GM19395 (cell line): Measurements from ENCODE around the gene FBXL22.

Experiments used
- ATAC-seq: cut with Tn5 transposase; IDR thresholded peaks from one replicate; pipeline ENCODE4 v1.9.1; 2021; ENCODE audit warnings: mild to moderate bottlenecking, moderate library complexity; ENCODE audit not compliant: unreplicated experiment

FBXL22 gene

GRCh38 chr15:63597038-63597790 lies at the start of gene FBXL22:
FBXL22 (plus strand) TSS chr15:63597387; CDS start chr15:63597393, 6 bp downstream.
- no peak for ATAC-seq

DNA sequence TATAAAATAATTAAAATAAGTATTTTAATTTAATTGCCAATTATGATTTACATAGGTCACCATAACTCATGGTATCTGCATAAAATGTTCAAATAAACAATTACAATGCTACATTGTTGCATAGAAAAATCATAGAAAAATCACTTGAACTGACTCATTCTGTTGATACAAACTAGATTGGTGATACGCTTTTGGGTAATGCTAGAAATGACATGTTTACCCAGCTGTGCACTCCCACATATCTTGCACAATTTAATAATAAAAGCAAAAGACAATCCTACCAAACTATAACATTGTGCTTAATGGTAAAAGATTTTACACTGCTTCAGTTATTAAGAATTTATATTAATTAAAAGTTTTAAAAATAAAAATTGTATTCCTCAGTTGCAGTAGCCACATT lies 45.8 kb upstream of the FBXL22 start:
- no peak for ATAC-seq

DNA sequence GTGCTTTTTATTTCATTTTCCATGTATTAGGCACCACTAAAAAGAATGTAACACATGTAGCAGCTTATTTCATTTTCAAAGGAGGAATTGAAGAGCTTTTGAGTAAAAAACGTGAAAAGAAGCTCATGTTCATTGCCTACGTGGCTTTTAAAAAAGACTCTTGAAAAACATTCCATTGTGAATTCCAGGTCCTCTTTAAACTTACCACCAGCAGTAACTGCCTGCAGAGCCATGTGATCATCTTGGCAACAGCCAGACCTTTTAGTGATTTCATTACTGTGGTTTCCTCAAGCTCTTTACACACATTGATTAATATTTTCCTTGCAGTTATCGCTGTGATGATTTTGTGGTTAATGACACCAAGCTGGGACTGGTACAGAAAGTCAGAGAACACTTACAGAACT lies 43.8 kb upstream of the FBXL22 start:
- no peak for ATAC-seq

DNA sequence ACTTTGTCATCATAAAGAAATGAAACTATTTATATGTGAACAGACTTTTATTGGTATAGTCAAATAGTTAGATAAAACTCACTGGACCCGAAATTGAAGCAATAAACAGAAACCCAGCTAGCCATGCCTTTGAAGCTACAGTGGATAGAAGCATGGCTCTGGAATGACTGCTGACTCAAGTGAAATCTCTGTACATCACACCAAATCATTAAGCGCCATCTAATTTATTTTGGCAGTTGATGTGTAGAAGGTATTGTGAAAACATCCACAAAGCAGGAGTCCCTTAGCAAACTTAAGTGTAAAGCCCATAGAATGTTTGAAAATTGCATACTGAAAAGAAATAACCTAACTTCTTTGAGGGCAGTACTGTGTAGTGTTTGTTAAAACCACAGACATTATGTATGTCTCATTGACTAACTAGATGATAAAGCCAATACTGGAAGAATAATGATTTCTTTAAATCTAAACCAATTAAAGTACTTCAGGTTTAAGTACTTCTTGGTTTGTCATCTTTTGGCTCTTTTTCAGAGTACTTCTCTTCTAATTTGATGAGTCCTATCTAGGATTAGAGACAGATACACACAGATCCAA lies 42.8 kb upstream of the FBXL22 start:
- no peak for ATAC-seq

GRCh38 chr15:63555507-63555906 lies 41.7 kb upstream of the FBXL22 start:
- ATAC-seq = no peak

DNA sequence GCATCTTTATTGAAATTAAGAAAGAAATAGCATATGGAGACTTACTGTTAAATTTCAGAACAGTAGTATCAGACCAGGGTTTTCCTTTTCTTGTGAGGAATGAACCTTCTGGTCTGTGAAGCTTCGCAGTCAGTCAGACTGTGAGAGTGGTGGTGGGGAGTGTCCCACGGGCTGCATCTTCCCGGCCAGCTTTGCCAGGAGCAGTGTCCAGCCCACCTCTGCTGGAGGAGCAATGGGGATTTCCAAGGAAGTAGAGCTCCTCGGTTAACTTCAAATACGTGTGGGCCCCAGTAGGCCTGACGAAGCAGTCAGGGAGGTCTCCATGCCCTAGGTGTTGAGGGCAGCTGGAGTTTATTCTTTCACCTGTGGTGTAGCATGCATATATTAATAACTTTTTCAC lies 40.9 kb upstream of the FBXL22 start:
- ATAC-seq = no peak

DNA sequence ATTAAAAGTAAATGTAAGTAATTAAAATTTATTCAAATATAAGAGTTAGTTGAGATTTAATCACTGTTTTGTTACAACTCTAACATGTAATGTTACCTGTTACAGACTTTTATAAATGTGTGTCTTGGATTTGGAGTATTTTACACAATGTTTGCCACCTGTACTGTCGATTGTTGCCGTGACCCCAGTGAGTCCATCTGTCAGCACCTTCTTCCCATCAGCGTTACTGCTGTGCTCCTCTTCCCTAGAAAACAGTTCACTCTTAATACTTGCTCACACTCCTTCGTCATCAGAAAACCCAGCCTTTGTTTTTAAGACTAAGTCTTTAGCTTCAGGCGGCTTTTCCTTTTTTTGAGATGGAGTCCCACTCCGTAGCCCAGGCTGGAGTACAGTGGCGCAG lies 40.5 kb upstream of the FBXL22 start:
- no peak for ATAC-seq

DNA sequence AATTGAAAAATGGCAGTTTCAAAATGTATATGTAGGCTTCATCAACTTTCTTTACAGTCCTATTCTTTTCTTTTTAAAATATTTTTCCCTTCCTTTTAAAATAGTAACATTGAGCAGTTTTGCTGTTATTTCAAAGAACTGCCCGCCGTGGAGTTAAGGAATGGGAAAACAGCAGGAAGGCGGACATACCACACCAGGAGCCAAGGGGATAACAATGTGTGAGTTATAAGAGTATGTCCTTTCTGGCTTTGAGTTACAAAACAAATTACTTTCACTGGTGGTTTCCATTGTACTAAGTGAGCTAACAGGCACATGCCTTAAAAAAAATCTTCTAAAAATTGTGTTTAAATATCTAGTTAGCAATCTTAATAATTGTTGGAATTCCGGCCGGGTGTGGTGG lies 37.4 kb upstream of the FBXL22 start:
- ATAC-seq = no peak

DNA sequence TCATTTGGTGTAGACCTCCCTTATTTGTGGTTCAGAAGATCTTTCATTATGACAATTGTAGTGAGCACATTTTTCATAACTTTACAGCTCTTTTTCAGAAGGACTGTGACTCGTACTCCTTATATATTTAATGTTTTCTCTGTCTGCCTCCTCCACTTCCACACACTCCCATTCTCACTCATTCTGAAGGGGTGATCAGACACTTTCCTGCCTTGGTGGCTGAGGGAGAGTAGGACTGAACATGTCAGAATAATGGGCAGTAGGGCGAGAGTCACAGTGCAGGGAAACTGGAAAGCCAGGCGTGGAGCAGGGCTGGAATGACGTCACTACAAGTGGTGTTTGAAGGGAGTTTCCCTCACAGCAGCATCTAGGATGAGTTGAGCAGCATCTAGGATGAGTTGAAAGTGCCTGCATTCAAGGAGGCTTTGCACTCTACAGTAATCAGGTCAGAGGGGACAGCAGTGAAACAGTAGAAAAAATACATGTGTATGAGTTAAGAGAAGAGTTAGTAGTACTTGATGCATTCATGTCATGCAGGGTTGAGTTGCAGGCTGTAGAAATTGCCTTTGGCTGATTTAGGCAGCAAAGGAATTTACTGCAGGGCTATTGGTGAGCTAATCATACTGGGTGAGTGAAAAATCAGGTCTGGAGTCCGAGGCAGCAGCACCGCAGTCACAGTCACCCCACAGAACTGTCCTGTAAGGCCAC lies 36.3 kb upstream of the FBXL22 start:
- peak; percentile 47 for ATAC-seq

GRCh38 chr15:63564093-63564492 lies 33.1 kb upstream of the FBXL22 start:
- no peak for ATAC-seq

DNA sequence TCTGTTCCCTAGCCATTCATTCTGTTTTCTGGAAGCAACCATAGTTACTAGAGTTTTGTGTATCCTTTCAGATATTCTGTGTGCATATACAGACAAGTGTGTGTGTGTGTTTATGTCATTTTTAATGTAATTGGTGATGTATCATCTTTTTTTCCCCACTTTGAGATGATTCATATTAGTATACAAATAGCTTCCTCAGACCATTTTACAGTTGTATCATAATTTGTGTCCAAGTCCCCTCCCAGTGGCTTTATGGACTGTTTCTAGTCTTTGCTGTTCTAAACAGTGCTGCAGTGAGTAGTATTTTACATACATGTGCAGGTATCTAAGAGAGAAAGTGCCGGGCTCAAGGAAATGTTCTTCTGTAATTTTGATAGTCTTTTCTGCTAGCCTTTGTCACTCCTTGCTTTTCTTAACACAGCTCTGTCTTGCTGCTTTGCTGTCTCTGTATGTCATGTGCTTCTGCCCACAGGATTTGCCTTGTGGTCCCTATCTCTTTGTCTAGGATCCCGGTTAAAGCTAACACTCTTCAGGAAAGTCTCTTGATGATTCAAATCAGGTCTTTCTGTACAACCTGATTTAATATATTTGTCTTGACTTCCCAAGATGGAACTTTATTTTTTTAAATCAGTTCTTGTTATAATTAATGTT lies 31.5 kb upstream of the FBXL22 start:
- ATAC-seq = no peak

DNA sequence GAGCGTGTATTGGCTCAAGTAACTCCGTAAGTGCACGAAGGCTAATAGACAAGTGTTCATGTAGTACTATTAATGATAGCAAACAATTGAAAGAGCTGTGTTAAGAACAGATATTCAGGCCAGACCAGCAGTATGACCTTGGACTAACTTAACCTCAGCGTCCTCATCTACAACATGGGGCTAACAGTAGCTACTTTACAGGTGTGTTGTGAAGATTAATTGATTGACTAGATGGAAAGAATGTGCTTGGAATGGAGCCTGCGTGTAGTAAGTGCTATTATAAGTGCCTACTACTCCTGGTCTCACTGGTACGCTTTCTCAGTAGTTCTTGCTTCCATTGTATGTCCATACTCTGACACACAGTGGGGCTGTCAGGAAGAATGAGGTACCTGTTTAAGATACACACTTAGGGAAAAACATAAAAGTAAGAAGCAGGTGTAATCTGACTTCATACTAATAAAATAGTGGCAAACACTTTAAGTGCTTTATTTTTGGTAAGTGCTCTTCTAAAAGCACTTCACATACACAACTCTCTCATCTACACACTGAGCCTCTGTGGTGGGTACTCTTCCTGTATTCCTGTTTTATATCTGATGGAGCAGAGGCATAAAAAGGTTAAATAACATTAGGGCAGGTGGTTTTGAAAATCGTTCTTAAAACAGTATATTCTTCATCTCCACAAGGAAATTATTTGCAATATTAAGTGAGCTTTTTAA lies 24.3 kb upstream of the FBXL22 start:
- no peak for ATAC-seq

DNA sequence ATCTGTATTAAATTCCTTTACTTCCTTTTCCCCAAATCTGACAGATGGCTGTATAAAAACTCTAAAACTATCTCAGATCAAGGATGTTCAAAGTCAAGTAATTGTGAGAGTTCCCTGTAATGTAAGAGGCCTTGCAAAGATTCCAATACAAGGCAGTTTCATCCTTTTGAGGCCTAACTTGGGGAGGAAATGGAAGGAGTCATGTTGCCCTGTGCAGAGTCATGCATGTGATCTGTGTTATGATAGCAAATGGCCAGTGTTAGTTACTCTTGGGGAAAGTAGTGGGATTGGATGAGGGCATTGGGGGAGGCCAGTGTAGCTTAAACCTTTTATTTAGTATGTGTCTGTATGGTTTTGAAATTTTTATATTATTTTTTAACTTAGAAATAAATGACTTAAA lies 23.7 kb upstream of the FBXL22 start:
- ATAC-seq = no peak

GRCh38 chr15:63575312-63575711 lies 21.9 kb upstream of the FBXL22 start:
- ATAC-seq = no peak

DNA sequence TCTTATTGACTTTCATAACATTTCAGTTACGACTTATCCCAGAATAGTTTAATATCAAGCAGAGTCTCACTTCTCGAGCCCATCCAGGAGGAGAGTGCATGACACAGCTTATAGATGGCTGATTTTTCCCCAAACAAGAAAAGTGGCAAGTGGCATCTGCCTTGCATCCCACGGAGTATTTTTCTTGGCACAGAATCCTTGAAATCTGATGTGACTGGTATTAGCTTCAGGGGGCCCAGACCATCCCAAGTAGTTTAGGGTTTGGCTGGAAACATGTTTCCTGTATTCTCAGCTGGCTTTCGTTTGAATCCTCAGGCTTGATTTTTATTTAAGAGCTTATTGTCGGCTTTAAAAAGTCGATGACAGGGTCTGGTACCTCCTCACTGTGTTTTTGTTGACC lies 20.7 kb upstream of the FBXL22 start:
- no peak for ATAC-seq

DNA sequence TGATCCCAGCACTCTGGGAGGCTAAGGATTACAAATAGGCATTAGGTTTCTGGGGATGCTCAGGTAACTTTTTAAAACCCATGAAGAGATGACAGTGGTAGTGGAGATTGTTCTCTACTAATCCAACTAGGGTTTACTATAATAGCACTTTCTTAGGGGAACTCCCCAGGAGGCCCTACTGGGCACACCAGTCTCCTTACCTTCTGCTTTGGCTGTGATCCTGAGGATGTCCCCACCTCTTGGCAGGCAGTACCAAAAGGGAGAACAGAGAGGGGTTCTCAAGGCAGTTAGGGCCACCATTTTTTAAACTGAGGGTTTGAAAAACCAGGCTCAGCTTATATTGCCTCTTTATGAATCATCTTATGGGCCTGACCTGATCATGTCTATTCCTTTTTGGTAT lies 15.0 kb upstream of the FBXL22 start:
- ATAC-seq = no peak

- ATAC-seq = no peak
Observed at GRCh38 chr15:63582718-63583426, 14.3 kb upstream of the FBXL22 start.

DNA sequence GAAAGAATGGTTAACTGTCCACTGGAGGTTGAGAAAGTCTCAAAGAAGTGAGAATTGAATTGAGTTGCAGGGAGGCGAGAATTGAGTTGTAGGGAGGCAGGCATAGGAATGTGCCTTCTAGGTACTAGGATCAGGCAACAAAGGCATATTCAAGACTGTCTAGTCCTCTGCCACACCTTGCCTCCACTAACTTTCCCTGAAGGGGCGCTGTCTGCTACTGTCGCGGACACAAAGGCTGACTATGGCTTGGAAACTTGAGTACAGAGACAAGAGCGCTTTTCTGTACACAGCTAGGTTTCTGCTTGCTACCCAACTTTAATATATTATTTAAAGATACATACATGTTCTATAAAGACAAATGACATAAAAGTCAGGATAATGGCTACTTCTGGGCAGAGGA lies 10.4 kb upstream of the FBXL22 start:
- no peak for ATAC-seq

DNA sequence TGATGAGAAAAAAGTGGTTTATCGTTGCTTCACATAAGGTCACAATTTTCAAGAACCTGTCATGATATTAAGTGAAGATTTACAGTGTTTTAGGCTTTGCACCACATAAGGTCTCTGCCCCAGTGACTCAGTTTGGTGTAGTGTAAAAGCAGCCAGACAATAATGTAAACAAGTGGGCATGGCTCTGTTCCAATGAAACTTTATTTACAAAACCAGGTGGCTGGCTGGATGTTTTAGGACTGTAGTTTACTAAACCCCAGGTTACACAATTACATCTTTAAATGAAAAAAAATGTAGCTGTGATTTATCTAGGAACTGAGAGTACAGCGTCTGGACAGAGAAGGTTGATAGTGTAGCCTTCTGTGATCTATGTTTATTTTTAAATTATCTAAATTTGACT lies 9.7 kb upstream of the FBXL22 start:
- no peak for ATAC-seq

GRCh38 chr15:63588826-63589225 lies 8.4 kb upstream of the FBXL22 start:
- ATAC-seq = no peak
